Neural crest cell (in vitro differentiated cells): Measurements from ENCODE around the gene RPL22. TPM values are rescaled to one million over a fixed set of nuclear protein-coding genes. Genes with fewer than 3 reads are reported as not detected.

Experiments used
- DNase-seq: peaks from one replicate; pipeline ENCODE4 v3.0.0; 2021; ENCODE audit warnings: low read depth, mixed read lengths, low spot score
- H3K27ac Mint-ChIP-seq: one replicate; pipeline ENCODE4 v1.8.0; 2021; ENCODE audit warnings: mild to moderate bottlenecking, mixed read lengths; ENCODE audit not compliant: unreplicated experiment
- H3K27me3 Mint-ChIP-seq: 2 replicates; pipeline ENCODE4 v1.8.0; 2021; ENCODE audit warnings: low read depth, mild to moderate bottlenecking, mixed read lengths
- H3K36me3 Mint-ChIP-seq: 2 replicates; pipeline ENCODE4 v1.8.0; 2021; ENCODE audit warnings: low read depth, mild to moderate bottlenecking, mixed read lengths
- H3K4me1 Mint-ChIP-seq: 2 replicates; pipeline ENCODE4 v1.8.0; 2021; ENCODE audit warnings: mixed read lengths
- H3K4me3 Mint-ChIP-seq: one replicate; pipeline ENCODE4 v1.8.0; 2021; ENCODE audit warnings: mild to moderate bottlenecking, mixed read lengths
- H3K9me3 Mint-ChIP-seq: 2 replicates; pipeline ENCODE4 v1.8.0; 2021; ENCODE audit warnings: mixed read lengths
- total RNA-seq: library from RNA; stranded (reverse); gene quantifications from 2 replicates; pipeline ENCODE4 v1.2.1, GENCODE V29; 2021
- TF ChIP-seq, protein P1 (sequence below): fragments of 200-600 bp; sonication (generic); conservative IDR thresholded peaks from 2 replicates; pipeline ENCODE4 v1.5.0; 2021; ENCODE audit warnings: antibody characterized with exemption, mild to moderate bottlenecking

The RPL22 gene
- total RNA-seq, 1 donor from 2014 or later, result 479 TPM

DNA sequence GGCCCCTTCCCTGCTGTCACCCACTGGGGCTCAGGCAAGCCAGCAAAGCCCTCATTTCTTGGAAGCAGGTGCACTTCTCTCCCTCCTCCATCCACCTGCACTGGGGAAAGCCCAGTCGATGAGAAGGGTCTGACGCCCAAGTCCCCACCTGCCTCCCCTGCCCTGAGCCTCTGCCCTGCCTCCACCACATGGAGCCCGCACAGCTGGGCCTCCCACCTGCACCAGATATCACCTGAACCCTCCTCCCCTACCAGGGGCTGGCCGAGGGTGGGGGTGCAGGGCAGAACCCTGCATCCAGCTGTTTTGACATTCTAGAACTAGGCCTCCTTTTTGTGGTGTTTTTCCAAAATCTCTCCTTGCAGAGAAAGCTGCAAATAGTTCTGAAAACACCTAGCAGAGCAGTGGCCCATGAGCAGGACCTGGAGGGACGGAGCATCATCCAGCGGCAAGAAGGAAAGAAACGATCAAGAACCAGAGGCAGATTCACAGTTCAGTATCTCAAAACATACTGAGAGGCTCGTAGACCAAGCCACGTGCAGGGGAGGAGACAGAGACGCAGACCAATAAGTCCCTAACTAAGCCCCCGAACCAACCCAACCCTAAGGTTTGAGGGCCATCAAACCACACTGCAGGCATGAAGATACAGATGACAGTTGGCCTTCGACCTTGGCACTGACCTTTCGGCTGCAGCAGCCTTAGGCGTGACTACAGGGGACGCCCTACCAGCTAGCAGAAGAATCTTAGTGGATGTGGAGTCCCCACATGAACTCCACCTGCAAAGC, 36.0 kb downstream of the RPL22 start:
- peaks cover 47% of the 10 kb centered on the region for H3K27me3 Mint-ChIP-seq
- H3K4me1 Mint-ChIP-seq, result peaks cover under 1% of the 10 kb centered on the region
- no peak for DNase-seq
- no peak overlapping the region for H3K4me3 Mint-ChIP-seq
- TF ChIP-seq, protein P1, sequence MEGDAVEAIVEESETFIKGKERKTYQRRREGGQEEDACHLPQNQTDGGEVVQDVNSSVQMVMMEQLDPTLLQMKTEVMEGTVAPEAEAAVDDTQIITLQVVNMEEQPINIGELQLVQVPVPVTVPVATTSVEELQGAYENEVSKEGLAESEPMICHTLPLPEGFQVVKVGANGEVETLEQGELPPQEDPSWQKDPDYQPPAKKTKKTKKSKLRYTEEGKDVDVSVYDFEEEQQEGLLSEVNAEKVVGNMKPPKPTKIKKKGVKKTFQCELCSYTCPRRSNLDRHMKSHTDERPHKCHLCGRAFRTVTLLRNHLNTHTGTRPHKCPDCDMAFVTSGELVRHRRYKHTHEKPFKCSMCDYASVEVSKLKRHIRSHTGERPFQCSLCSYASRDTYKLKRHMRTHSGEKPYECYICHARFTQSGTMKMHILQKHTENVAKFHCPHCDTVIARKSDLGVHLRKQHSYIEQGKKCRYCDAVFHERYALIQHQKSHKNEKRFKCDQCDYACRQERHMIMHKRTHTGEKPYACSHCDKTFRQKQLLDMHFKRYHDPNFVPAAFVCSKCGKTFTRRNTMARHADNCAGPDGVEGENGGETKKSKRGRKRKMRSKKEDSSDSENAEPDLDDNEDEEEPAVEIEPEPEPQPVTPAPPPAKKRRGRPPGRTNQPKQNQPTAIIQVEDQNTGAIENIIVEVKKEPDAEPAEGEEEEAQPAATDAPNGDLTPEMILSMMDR, result no peak
- no peaks in the 10 kb centered on the region for H3K36me3 Mint-ChIP-seq
- H3K27ac Mint-ChIP-seq, result no peak overlapping the region
- no peaks in the 10 kb centered on the region for H3K9me3 Mint-ChIP-seq

DNA sequence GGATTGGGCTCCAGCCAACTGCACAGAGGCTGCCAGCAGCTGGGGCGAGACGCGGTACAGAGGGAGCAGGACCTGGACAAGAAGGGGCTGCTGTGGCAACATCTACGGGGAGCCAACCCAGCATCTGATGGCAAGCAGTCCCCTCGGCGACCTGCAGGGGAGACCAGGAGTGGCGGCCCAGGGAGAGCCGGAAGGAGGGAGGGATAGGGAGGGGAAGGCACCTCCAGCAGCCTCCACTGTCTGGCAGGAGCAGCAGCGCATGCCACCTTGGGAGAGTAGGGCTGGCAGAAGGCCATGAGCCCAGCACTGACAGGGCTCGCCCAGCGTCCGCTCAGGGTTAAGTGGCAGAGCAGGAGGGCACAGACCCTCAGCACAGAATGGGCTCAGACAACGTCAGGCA, 36.6 kb downstream of the RPL22 start:
- Mint-ChIP-seq H3K27me3 (peaks cover 48% of the 10 kb centered on the region), H3K4me1 (peaks cover 6% of the 10 kb centered on the region), H3K9me3 (no peaks in the 10 kb centered on the region), H3K36me3 (no peaks in the 10 kb centered on the region), H3K4me3 (no peak overlapping the region), H3K27ac (no peak overlapping the region)
- no peak for DNase-seq
- TF ChIP-seq, protein P1, result no peak

DNA sequence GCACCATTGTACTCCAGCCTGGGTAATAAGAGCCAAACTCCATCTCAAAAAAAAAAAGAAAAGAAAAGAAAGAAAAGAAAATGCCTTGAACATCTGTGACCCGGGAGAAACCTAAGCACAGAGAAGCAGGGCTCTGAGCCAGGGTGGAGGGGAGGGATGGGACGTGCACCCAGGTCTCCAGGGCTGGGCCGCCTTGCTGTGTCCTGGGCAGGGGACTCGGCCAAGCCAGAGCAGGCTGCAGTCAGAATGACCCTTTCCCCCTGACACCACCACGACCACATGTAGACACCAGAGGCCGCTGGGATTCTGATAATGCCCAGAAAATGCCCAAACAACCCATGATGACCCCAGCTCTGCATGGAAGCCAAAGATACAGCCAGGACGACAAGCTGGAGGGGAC, 37.1 kb downstream of the RPL22 start:
- Mint-ChIP-seq H3K27ac (no peak overlapping the region), H3K4me3 (no peak overlapping the region), H3K27me3 (peaks cover 48% of the 10 kb centered on the region), H3K4me1 (peaks cover 9% of the 10 kb centered on the region), H3K9me3 (no peaks in the 10 kb centered on the region), H3K36me3 (no peaks in the 10 kb centered on the region)
- TF ChIP-seq, protein P1, result no peak
- no peak for DNase-seq

DNA sequence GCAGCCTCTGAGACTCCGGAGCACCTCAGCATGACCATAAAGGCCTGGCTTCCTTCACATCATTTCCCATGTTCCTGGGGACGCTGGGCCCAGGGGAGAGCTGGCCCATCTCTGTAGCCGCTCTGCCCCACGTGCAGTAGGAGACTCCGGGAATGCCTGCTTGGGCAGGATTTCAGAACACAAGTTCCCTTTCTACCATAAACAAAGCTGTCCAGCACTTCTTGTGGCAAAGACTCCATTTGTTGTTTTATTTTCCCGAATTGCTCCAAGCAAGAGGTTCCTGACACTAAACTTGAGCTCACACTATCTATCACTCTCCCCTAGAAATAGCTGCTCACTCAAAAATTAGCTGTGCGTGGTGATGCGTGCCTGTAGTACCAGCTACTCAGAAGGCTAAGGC, 41.2 kb downstream of the RPL22 start:
- Mint-ChIP-seq H3K4me3 (no peak overlapping the region), H3K27ac (no peak overlapping the region), H3K4me1 (peaks cover 9% of the 10 kb centered on the region), H3K27me3 (peaks cover 39% of the 10 kb centered on the region), H3K36me3 (no peaks in the 10 kb centered on the region), H3K9me3 (no peaks in the 10 kb centered on the region)
- DNase-seq, result no peak
- TF ChIP-seq, protein P1, result no peak

DNA sequence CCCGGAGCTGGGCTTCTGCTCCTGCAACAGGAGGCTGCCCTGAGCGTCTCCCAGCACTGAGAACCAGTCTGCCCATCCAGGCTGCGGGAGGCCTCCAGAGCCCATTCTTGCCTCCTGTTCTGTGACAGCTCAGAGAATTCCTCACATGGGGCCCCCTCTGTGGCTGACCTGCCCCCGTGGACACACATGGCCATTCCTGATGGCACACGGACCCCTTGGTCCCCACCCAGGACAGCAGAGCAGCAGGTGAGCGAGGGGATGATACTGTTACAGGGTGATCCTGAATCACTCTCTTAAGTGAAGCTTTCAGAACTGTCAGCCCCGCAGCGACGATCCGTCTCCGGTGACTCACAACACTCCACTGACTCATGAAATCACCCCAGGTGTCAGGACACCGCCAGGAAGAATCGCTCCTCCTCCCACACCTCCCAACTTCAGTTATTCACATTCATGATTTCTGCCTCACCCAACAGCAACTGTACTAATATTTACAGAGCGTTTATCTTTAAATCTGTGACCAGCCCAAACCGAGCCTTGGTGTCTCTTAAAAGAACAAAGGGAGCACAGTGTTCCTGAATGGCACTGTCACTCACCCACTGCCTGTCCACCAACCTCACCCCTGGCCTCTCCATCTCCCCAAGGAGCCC, 41.7 kb downstream of the RPL22 start:
- Mint-ChIP-seq H3K9me3 (no peaks in the 10 kb centered on the region), H3K4me3 (no peak overlapping the region), H3K4me1 (peaks cover 9% of the 10 kb centered on the region), H3K27me3 (peaks cover 39% of the 10 kb centered on the region), H3K27ac (no peak overlapping the region), H3K36me3 (no peaks in the 10 kb centered on the region)
- DNase-seq, result no peak
- TF ChIP-seq, protein P1, result no peak
